ENCODE measurements around the gene KLK5.
"Not testable (repeated sequence)": the region's sequence is repeated elsewhere in the genome, so short reads cannot be mapped to it uniquely, and the experiment has no call there.

The KLK5 gene, protein sequence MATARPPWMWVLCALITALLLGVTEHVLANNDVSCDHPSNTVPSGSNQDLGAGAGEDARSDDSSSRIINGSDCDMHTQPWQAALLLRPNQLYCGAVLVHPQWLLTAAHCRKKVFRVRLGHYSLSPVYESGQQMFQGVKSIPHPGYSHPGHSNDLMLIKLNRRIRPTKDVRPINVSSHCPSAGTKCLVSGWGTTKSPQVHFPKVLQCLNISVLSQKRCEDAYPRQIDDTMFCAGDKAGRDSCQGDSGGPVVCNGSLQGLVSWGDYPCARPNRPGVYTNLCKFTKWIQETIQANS

DNA sequence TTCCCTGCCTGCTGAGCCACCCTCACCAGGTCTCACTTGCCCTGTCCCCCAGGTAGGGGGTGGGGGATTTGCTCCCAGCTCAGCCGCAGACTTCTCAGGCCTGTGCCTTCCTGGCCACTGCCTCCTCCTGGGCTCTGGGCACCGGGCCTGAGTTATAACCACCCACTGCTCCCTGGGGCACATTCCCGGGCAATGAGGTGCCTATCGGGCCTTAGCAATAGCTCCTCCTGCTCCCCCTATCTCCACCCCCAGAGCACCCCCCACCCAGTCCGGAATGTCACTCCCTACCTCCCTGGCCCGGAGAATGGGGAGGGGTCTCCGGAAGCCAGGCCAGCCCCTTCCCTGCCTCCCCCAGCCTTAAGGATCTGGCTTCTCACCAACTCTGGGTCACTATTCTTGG lies at the start of gene KLK5:
KLK5 (minus strand) TSS at position 129 of the 400 bp plus-strand sequence. CDS start 381 bp downstream, outside the sequence.
- ATAC-seq (no peak), DNase-seq (ENCODE audit: low spot score in 2 of 2) (no peak)
- Mint-ChIP-seq H3K36me3 (no peaks in the 10 kb centered on the region), H3K27ac (no peak within 1 kb of the TSS), H3K9me3 (no peaks in the 10 kb centered on the region), H3K4me3 (no peak within 1 kb of the TSS), H3K4me1 (no peaks in the 10 kb centered on the region)

DNA sequence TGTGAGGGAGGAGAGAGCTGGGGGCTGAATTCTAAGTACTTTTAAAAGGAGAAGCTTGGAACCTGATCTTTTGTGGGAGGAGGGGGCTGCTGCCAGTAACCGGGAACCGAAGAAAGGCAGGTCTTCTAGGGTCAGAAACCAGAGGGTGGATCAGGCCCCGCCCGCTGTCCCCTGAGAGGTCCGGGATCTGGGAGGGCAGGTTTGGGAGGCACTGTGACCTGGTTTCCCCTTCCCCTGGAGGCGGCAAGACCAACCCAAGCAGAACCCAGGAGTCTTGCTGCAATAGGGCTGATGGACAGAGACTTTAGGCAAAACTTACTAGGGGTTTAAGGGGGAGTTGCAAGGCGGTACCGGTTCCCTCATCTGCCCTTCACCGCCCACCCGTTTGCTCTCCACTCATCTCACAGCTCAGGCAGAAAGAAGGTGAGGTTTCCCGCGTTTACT lies 49.3 kb upstream of the KLK5 start:
- no peak for DNase-seq (ENCODE audit: low spot score in 2 of 2)
- no peaks in the 10 kb centered on the region for H3K4me1 Mint-ChIP-seq
- H3K4me3 Mint-ChIP-seq: no peak overlapping the region
- H3K36me3 Mint-ChIP-seq: no peaks in the 10 kb centered on the region
- no peak for ATAC-seq
- H3K9me3 Mint-ChIP-seq: no peaks in the 10 kb centered on the region
- H3K27ac Mint-ChIP-seq: no peak overlapping the region

DNA sequence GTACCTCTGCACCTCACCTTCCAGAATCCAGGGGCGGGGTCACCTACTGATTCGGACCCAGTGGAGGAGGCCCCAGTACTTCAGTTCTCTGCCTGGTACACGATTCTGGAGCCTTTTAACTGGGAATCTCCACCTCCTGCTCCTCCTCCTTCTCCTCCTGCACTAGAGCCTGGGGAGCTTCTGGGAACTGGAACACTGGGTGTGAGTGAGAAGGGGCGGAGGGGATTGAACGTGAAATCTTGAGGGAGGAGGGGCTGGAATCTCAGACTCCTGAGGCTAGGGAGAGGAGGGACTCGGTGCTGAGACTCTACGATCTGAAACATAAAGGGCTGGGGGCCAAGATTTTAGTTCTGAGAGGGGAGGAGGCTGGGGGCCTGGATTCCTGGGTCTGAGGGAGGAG lies 48.7 kb upstream of the KLK5 start, which contains the start of gene KLK8:
KLK8 (minus strand) TSS at position 90 of the 400 bp plus-strand sequence. CDS start 437 bp downstream, outside the sequence.
- Mint-ChIP-seq H3K36me3 (no peaks in the 10 kb centered on the region), H3K4me1 (no peaks in the 10 kb centered on the region), H3K4me3 (no peak within 1 kb of the TSS), H3K27ac (no peak within 1 kb of the TSS), H3K9me3 (no peaks in the 10 kb centered on the region)
- ATAC-seq (no peak), DNase-seq (ENCODE audit: low spot score in 2 of 2) (no peak)

DNA sequence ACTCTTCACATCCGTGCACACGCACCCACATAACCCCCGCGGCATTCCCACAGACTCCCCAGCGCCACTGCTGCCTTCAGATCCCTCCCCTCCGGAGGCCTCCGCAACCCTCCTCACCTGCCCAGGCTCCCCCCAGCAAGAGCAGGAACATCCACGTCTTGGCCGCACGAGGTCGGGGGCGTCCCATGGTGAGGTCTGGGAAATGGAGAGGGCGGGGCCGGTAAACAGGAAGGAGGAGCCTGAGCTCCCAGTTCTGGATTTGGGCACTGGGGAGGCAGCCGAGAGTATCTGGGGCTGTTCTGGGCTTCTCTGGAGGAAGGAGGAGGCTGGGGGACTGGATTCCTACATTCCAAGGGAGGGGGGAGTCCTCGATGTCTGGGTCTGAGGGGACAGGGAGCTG lies 48.1 kb upstream of the KLK5 start:
- ATAC-seq (no peak), DNase-seq (ENCODE audit: low spot score in 2 of 2) (no peak)
- H3K4me1 Mint-ChIP-seq: no peaks in the 10 kb centered on the region
- H3K27ac Mint-ChIP-seq: no peak overlapping the region
- H3K9me3 Mint-ChIP-seq: no peaks in the 10 kb centered on the region
- H3K36me3 Mint-ChIP-seq: no peaks in the 10 kb centered on the region
- H3K4me3 Mint-ChIP-seq: no peak overlapping the region

DNA sequence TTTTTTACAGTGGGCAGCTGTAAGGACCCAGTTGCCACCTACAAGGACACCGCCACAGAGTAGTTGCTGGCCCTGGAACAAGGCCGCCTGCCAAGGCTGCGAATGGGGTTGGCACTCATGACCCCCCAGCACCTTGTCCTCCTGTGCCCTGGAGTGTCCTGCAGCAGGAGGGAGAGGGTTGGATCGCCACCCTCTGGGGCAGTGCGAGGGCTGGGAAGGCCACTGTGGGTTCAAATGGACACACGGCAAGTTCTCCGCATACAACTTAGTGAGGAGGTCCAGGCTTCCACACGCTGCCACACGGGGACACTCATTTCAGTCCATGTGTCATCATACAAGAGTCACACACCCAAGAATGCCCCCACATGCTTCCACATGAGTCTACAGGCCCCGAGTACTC lies 47.6 kb upstream of the KLK5 start:
- Mint-ChIP-seq H3K9me3 (no peaks in the 10 kb centered on the region), H3K27ac (no peak overlapping the region), H3K36me3 (no peaks in the 10 kb centered on the region), H3K4me1 (no peaks in the 10 kb centered on the region), H3K4me3 (no peak overlapping the region)
- no peak for DNase-seq (ENCODE audit: low spot score in 2 of 2)
- no peak for ATAC-seq

DNA sequence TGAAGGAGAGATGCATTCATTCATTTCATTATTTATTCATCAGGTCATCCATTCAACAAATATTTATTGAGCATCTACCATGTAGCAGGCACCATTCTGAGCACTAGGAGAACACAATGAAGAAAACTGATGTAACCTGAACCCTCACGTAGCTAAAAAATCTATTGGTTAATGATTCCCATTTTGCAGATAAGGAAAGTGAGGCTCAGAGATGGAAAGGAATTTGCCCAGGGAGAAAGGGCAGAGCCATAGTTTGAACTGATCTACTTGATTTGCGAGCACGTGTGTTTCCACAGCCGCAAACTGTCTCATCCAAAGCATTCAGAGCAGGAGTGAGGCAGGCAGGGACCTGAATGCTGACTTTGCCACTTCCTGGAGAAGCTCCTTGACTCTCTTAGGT lies 45.8 kb upstream of the KLK5 start:
- H3K27ac Mint-ChIP-seq: no peak overlapping the region
- ATAC-seq (no peak), DNase-seq (ENCODE audit: low spot score in 2 of 2) (no peak)
- H3K9me3 Mint-ChIP-seq: no peaks in the 10 kb centered on the region
- H3K4me3 Mint-ChIP-seq: no peak overlapping the region
- no peaks in the 10 kb centered on the region for H3K36me3 Mint-ChIP-seq
- H3K4me1 Mint-ChIP-seq: no peaks in the 10 kb centered on the region

DNA sequence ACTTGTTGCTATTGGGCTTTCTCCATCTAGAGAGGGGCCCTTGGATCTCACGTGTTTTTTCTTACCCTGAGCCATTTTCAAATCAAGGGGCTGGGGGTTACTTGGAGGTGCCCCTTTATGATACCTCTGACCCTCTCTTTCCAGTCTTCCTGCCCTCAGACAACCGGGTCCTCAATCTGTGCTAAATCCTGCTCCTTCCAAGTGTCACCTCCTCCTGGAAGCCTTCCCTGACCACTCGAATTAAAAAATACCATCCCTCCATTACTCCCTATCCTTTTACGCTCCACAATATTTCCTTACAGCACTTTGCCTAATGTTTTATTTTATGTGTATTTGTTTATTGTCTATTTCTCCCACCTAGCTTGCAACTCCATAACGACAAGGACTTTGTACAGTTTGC lies 45.2 kb upstream of the KLK5 start:
- Mint-ChIP-seq H3K4me3 (no peak overlapping the region), H3K36me3 (no peaks in the 10 kb centered on the region), H3K4me1 (no peaks in the 10 kb centered on the region), H3K9me3 (no peaks in the 10 kb centered on the region), H3K27ac (no peak overlapping the region)
- DNase-seq (ENCODE audit: low spot score in 2 of 2) (no peak), ATAC-seq (no peak)

DNA sequence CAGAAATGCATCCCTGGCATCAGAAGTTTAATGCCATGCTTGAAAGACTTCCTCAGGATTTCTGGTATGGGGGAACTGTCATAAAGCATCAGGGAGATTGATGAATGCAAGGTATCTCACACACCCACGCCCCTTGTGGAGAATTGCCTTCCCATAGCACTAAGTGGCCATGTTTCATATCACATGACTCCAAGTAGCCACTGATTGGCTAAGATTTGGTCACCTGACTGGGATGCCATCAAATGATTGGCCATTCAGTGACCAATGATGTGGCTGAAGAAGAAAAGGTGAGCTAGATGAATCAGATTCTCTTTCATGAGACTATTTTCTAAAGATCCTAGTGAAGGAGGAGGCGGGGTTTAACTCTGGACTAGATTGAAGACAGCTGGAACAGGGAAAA lies 41.3 kb upstream of the KLK5 start:
- H3K4me3 Mint-ChIP-seq: no peak overlapping the region
- ATAC-seq (no peak), DNase-seq (ENCODE audit: low spot score in 2 of 2) (no peak)
- H3K27ac Mint-ChIP-seq: no peak overlapping the region
- H3K9me3 Mint-ChIP-seq: no peaks in the 10 kb centered on the region
- no peaks in the 10 kb centered on the region for H3K4me1 Mint-ChIP-seq
- no peaks in the 10 kb centered on the region for H3K36me3 Mint-ChIP-seq

DNA sequence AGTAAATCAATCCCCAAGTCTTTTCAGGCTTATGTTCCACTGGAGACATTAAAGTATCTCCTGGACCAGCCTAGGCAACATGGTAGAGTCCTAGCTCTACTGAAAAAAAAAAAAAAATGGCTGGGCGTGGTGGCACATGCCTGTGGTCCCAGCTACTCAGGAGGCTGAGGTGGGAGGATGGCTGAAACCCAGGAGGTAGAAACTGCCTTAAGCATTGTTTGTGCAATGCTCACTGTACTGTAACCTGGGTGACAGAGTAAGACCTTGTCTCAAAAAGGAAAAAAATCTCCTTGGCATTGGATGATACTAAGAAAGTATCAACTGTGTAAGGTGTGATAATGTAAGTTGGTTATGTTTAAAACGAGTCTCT lies 39.8 kb upstream of the KLK5 start:
- Mint-ChIP-seq H3K9me3 (no peaks in the 10 kb centered on the region), H3K27ac (no peak overlapping the region), H3K4me3 (no peak overlapping the region), H3K36me3 (no peaks in the 10 kb centered on the region), H3K4me1 (no peaks in the 10 kb centered on the region)
- DNase-seq (ENCODE audit: low spot score in 2 of 2) (no peak), ATAC-seq (no peak)

DNA sequence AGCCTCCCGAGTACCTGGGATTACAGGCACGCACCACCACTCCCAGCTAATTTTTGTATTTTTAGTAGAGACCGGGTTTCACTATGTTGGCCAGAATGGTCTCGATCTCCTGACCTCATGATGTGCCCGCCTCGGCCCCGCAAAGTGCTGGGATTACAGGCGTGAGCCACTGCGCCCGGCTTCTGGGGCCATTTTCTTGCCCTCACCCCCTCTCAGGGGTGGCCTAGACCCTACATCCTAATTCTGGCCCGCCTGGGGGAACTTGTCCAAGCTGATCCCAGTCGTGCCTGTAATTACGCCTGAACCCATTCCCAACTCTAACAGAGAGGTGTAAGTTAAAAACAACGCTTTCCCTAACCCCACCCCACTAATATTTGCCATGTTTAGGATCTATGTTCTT lies 31.6 kb upstream of the KLK5 start:
- not testable (repeated sequence) for H3K36me3 Mint-ChIP-seq; H3K4me1 Mint-ChIP-seq; H3K9me3 Mint-ChIP-seq; ATAC-seq; H3K4me3 Mint-ChIP-seq; DNase-seq (ENCODE audit: low spot score in 2 of 2); H3K27ac Mint-ChIP-seq

DNA sequence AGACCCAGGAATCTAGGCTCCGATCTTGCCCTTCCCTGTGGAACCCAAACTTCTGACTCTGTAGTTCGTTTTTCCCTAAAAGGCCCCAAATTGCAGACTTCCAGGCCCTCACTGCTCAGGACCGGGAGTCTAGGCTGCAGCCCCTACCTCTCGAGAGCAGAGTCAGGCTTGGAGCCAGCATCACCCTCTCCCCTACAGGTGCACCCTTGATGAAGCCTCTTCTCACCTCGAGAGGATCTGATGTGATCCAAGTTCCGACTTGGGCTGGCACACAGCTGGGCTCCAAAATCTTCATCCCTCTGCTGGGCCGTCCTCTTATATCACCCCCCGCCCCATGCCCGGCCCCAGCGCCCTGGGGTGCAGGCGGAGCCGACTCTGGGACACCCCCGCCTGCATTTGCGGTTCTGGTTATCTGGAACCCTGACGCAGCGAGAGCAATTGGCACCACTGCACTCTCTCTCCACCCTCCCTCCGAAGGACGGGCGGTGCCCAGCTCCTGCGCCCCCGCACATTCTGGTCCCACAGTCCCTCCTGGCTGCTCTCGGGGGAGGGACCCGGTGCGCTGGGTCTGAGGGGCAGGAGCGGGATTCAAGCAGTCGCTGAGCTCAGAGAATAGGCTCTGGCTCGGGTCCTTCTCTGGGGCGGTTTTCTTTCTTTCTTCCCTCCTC lies 30.9 kb upstream of the KLK5 start, which contains the start of gene KLK7:
KLK7 (minus strand) TSS at position 293 of the 668 bp plus-strand sequence. CDS start 1,518 bp downstream, outside the sequence.
- Mint-ChIP-seq H3K4me3 (no peak within 1 kb of the TSS), H3K36me3 (no peaks in the 10 kb centered on the region), H3K9me3 (no peaks in the 10 kb centered on the region), H3K4me1 (no peaks in the 10 kb centered on the region), H3K27ac (no peak within 1 kb of the TSS)
- DNase-seq (ENCODE audit: low spot score in 2 of 2) (no peak), ATAC-seq (no peak)

DNA sequence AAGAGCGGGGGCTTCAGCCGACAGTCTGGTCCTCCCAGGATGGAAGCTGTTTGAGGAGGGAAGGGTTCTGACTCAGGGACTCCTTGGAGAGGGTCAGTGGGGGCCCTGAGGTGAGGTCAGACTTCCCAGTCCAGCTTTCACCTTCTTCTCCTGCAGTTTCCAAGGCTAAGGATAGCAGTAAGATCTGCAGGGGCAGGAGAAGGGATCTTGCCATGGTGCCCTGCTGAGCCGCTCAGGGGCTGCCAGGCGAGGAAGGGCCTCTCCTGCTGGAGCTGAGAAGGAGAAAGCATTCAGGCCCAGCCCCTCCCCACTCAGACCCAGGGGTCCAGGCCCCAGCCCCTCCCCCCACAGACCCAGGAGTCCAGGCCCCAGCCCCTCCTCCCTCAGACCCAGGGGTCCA lies 29.3 kb upstream of the KLK5 start:
- Mint-ChIP-seq H3K27ac (no peak overlapping the region), H3K4me3 (no peak overlapping the region), H3K9me3 (no peaks in the 10 kb centered on the region), H3K4me1 (no peaks in the 10 kb centered on the region), H3K36me3 (no peaks in the 10 kb centered on the region)
- DNase-seq (ENCODE audit: low spot score in 2 of 2) (no peak), ATAC-seq (no peak)

DNA sequence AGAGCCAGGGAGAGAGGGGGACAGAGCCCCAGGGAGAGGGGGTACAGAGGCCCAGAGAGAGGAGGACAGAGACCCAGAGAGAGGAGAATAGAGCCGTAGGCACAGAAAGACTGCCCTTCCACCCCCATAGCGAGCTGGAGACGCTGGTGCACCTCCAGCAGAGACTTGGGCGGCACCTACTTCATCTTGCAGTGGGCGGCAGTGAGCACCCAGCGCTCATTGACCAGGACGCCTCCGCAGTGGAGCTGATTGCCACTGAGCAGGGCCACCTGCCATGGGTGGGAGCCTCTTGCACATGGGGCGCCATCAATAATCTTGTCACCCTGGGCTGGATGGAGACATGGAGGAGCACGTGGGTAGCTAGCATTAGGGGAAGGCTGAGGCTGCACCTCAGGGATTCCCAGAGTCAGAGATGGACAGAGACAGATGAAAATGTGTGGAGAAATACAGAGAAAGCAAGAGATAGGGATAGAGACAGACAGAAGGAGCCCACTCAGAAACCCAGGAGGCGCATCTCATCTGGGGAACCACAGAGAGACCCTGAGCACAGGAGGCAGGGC lies 28.8 kb upstream of the KLK5 start:
- Mint-ChIP-seq H3K4me3 (no peak overlapping the region), H3K27ac (no peak overlapping the region), H3K36me3 (no peaks in the 10 kb centered on the region), H3K4me1 (no peaks in the 10 kb centered on the region), H3K9me3 (no peaks in the 10 kb centered on the region)
- DNase-seq (ENCODE audit: low spot score in 2 of 2) (no peak), ATAC-seq (peak; percentile 47)

DNA sequence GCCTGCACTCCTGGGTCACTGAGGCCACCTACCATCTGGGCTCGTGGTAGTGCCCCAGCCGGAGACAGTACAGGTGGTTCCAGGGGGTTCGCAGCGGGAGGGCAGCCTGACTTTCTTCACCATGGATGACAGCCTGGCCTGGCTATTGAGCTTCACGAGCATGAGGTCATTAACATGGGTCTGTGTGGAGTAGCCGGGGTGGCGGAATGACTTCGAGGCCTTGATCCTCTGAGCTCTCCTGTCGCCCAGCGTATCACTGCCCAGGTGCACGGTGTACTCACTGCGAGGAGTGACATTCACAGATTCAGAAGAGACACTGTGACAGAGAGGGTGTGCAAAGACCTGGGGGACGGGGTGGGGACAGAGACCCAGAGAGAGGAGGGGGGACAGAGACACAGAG lies 27.4 kb upstream of the KLK5 start:
- no peaks in the 10 kb centered on the region for H3K4me1 Mint-ChIP-seq
- H3K4me3 Mint-ChIP-seq: no peak overlapping the region
- no peaks in the 10 kb centered on the region for H3K36me3 Mint-ChIP-seq
- DNase-seq (ENCODE audit: low spot score in 2 of 2): no peak
- no peak overlapping the region for H3K27ac Mint-ChIP-seq
- H3K9me3 Mint-ChIP-seq: no peaks in the 10 kb centered on the region
- ATAC-seq: no peak

DNA sequence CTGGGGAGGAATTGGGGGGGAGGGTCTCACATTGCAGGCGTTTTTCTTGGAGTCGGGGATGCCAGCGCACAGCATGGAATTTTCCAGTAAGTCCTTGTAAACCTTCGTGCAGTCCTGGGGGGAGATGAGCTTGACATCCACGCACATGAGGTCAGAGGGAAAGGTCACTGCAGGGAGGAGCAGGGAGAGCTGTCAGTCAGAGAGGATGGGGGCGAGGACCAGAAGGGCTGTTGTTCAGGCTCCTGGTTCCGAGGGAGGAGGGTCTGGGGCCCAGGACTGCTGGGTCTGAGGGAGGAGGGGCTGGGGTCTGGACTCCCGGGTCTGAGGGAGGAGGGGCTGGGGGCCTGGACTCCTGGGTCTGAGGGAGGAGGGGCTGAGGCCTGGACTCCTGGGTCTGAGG lies 26.9 kb upstream of the KLK5 start:
- H3K4me3 Mint-ChIP-seq: no peak overlapping the region
- H3K4me1 Mint-ChIP-seq: no peaks in the 10 kb centered on the region
- no peak overlapping the region for H3K27ac Mint-ChIP-seq
- H3K36me3 Mint-ChIP-seq: no peaks in the 10 kb centered on the region
- H3K9me3 Mint-ChIP-seq: no peaks in the 10 kb centered on the region
- ATAC-seq (no peak), DNase-seq (ENCODE audit: low spot score in 2 of 2) (no peak)

DNA sequence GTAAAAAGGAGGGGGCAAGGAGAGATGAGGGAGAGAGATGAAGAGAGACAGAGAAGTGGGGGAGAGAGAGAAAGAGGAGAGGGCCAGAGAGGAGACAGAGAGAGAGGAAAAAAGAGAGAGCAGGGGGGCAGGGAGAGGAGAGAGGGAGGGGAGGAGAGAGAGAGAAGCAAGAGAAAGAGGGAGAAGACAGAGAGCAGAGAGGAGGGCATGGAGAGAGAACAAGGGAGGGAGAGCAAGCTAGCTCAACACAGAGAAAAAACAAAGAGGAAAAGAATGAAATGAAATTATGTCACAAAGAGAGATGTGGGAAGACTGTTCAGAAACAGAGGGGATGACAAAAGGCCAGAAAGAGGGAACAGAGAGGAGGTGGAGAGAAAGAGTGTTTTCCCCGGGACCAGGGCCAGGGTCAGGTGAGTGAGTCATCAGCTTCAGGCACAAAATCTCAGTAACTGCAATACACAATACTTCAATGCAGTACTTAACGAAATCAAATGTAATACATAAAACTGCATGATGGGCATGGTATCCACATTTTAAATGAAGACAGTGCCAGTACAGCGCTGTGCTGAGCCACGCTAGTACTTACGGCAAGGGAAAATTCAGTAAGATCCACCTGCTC lies 26.0 kb upstream of the KLK5 start:
- no peaks in the 10 kb centered on the region for H3K9me3 Mint-ChIP-seq
- no peak for DNase-seq (ENCODE audit: low spot score in 2 of 2)
- no peaks in the 10 kb centered on the region for H3K36me3 Mint-ChIP-seq
- no peak overlapping the region for H3K27ac Mint-ChIP-seq
- H3K4me3 Mint-ChIP-seq: no peak overlapping the region
- no peak for ATAC-seq
- no peaks in the 10 kb centered on the region for H3K4me1 Mint-ChIP-seq

All from stimulated activated effector memory CD8-positive, alpha-beta T cell treated with anti-CD3 and anti-CD28 coated beads, Interleukin-12 subunit alpha, Interleukin-12 subunit beta, amount 100 ng/mL, for 72 hours (primary cell).